GM19035 (cell line): ENCODE data around the gene SLC22A23.

Experiments used
- ATAC-seq: cut with Tn5 transposase; IDR thresholded peaks from one replicate; pipeline ENCODE4 v1.9.1; 2021; ENCODE audit not compliant: unreplicated experiment

The SLC22A23 gene

DNA sequence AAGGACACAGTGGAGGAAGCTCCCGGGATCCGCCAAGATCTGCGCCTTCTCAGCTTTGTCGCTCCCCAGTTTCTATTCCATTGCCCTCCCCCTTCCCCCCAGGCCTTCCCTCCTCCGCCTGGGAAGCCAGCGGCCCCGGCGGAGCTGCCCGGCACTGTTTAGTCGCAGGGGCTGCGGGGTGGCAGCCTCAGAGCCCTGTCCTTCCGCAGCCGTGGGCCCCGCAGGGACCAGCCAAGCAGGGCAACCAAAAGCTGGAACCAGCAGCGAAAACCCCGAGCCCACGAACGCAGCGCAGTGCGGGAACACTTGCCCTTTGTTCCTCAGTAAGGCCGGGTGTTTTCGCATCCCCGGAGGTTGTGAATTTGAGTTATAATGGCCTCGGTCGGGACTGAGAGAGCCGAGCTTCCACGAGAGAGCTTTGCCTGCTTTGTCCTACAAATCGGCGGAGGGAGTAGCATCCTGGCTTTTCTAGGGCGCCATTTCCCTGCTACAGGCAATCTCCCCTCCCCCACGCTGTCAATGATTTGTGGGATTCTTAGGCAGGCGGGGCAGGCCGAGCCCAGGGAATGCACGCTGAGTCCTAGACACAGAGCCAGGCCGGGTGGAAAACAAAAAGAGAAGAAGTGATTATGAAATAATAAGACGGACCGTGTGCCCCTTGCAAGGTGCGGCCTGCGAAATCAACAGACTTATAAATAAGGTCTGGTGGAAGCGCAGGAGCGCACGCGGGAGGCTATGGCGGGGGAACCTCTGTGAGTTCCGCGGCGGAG lies 225.4 kb downstream of the SLC22A23 start:
- ATAC-seq: no peak

DNA sequence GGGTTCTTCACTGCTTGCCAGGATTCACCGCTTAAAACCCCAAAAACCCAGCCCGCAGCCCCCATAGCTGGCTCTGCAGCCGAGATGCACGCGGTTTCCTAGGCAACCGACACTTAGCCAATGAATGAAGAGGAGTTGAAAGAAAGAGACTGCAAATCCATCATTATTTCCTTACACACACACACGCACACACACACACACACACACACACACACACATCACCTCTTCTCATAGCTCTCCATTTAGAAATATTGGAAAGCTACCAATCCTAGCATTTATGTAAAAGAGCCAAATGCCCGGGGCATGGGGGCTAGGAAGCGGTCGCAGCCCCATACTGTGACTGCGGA lies 226.0 kb downstream of the SLC22A23 start:
- ATAC-seq: no peak

DNA sequence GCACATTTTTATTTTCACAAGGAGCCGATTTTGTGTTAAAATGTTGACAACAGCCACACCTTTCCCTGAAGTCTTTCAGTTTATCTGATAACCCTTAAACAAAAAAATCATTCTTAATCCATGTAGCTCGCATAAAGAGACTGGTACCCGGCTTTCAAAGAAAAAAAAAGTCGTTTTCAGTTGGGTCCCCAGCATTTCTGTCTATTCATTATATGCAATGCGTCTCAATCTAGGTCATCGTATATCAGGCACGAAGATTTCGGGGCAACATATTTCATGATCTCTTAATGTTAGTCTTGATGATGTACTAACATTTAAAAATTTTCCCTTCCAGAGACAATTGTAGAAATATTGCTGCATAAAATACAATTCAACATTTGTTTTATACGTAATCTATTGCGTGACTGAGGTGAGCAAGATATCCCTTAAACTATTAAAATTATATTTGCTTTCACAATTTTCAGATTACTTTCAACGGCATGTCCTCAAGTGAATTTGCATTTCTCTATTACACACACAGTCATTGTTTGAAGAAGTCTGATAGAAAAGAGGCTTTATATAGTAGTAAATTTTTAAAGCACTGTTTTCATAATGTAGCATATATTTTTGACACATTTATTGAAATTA lies 226.5 kb downstream of the SLC22A23 start:
- no peak for ATAC-seq

DNA sequence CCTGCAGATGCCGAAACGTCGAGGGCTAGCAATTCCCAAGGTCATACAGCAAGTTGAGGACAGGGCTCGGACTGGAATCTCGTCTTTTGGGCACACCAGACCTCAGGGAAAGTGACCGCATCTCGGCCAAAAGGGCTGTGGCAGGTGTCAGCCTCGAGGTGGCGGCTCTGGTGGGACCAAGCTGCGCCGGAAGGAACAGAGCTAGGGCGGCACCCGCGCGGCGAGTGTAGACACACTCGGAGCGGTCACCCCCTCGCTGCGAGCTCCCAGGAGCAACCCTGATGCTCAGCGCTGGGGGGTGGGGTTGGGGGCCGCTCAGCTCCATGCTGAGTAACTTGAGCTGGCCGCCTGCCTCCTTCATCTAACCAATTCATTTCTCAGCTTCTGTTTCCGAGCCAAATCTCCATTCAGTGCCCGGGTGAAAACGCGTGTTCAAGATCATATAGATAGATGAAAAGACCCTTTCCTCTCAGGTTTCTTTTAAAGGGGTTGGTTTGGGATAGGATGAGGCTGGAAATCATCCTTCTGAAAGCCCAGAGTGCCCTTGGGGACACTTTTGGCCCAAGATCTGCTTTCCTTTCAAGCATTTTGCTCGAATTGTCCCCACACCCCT lies 227.2 kb downstream of the SLC22A23 start:
- no peak for ATAC-seq

DNA sequence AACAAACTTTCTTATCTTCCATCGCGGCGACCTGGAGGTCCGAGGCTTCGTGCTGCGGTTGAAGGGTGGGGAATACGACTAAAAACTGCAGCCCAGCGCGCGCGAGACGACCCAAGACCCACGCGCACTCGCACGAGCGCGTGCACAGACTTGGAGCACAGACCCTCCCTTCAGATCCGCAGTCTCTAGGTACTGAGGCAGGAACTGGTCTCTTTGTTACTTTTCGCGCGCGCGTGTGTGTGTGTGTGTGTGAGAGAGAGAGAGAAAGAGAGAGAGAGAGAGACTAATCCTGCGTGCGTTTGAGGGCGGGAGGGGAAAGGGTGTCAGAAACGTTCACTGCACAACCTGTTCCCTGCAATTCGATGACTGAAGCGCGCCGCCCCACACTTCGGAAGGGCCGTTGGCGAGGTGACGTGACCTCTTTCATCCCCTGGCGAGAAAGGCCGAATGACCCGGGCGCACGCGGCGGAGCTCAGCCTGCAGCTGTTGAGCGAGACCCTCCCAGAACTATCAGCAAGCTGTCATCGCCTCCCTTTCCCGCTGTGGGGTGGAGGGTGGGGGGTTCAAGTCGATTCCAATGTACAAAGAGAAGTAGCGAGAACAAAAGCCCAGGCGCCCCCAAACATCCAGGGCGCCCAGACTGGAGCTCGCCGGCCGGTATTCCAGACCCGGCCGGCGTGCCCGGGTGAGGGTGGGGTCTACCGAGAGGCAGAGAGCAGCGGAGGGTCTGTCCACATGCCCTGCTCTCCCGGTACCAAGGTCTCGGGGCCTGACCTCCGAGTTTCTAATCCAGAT lies 227.9 kb downstream of the SLC22A23 start:
- no peak for ATAC-seq

DNA sequence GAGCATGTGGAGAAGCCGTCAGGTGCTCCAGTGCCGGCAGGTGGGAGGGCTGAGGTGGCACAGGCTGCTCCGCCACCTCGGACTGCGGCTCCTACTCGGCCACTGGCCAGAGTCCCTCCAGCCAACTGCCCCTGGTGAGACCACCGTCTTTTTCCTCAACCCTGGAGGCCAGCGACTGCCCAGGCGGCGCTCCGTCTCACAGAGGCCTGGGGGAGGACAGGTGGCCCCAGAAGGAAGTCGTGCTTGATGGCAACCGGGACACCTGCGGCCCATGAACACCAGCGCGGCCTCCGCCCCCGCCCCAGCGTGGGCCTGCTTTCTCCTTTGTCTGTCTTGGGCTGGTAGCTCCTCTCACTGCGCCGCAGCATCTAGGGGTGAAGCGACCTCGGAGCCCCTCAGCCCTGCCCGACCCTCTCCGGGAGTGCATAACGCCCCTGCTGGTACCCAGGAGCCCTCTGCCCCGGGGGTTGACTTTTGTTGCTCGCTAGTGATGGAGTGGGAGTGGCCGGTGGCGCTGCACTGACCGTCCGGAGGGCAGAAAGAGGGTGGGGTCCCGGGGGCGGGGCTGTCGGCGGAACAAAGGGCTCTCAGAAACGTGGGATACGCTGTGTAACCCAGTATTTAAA lies 228.7 kb downstream of the SLC22A23 start:
- no peak for ATAC-seq

DNA sequence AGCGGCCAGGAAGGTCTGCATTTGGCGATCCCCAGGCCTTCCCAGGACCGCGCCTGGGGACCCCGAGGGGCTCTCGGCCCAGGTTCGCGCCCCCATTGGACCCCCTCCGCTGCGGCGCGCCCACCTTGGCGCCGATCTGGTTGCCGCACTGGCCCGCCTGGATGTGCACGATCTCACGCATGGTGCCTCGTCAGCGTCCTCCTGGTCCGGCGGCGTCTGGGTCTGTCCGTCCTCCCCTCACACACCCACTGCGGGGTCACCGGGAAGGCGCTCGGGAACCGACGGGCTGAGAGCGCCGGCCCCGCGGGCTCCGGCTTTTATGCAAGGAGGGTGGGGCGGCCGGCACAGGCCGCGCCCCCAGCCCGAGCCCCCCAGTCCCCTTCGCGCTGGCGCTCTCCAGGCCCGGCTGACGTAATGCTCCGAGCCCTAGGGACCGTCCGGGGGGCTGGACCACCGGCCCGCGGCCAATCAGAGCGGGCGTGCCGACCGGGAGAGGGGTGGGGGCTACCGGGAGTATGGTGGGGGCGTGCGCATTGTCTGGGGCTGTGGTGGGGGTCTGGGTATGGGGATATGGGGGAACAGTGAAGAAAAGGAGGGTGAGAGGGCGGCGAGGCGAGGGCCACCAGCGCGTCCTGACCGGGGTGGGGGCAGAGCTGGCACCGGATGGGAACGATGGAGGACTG lies 229.3 kb downstream of the SLC22A23 start, which contains the start of gene TUBB2B:
Gene TUBB2B, minus strand, starts transcription at position 291 of the 683 bp plus-strand sequence. Its CDS starts 110 bp downstream, at position 181.
- no peak for ATAC-seq

DNA sequence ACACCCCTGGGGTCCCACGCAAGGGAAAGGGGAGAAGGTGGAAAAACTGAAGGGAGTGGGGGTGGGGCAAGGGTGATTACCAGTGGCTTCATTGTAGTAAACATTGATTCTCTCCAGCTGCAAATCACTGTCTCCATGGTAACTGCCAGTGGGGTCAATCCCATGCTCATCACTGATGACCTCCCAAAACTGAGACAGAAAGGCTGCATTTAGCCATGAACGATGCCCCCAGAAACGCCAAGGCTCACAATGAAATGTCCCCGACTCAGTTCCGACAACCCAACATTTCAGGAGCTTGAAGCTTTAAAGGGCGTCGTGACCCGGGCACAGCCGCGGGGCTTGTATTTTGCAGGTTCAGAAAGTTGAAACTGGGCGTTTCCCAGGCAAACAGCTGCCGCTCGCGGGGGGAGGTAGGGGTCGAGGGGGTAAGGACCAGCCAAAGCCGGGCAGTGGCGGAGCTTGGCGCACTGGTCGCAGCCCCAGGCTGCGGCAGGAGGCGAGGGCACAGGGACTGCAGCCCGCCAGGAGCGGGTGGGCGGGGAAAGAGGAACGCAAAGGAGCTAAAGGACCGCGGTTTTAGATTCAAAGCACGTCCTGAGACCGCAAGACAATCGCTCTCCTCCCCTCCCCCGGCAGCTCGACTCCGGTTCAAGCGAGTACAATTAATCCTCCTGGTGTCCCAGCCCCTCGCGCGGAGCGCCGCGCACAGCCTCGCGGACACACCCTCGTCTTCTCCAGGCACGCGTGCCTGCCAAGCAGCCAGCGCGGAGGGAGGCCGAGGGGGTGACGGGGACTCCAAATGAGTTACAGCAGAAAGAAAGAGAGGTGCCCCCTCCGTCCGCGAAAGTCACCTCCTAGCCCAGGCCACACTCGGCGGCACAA lies 230.1 kb downstream of the SLC22A23 start:
- no peak for ATAC-seq

DNA sequence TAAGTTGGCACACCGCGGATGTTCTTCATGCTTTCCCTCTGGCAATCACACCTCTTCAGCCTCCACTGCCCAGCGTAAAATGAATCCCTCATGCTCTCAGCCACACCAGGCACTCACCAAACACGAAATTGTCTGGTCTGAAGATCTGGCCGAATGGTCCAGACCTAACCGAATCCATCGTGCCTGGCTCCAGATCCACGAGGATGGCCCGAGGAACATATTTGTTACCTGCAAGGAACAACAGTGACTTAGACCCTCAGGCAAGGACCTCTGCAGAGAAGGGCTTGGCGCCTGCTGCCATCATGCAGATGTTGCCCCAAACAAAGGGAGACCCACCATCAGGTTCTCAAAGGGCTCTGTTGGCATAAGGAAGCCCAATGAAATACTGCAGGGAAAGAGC lies 230.8 kb downstream of the SLC22A23 start:
- no peak for ATAC-seq

DNA sequence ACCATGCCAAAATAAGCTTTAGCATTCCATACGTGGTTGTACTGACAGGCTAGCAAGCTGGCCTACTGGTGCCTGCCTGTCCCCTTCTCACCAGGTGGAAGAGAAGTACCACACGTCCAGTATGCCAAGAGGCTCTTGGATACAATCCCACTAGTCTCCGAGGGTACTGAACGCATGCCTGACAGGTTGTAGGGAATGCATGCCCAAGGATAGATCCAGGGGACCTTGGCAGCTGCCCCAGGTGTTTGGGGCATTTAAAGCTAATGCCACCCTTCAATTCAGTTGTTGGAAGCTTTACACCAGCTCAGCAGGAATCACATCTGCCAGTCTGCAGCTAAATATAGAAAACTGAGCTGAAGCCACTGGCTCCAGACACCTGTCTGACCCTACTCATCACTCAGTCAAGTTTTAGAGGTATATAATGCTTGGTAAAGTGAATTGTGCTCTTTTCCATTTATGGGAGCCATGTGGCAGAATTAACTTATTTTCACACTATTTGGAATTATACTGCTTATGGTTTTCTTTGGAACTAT lies 234.3 kb downstream of the SLC22A23 start:
- ATAC-seq: no peak

DNA sequence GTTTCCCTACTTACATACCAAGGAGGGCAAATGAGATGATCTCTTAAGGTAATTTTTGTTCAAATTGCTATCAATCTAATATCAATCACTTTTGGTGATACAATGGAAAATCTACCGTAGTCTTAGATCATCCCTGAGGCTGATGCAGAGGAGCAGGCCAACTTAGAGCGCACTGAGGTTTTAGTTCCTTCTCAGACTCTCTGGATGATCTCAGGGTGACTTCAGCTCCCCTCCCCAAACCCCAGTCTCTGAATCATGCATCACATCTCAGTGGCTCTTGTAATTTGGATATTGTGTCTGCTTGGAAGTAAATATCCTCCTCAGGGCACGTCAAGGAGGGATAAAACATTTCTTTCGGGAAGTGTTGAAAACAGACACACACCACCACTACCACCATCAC lies 235.3 kb downstream of the SLC22A23 start:
- no peak for ATAC-seq

DNA sequence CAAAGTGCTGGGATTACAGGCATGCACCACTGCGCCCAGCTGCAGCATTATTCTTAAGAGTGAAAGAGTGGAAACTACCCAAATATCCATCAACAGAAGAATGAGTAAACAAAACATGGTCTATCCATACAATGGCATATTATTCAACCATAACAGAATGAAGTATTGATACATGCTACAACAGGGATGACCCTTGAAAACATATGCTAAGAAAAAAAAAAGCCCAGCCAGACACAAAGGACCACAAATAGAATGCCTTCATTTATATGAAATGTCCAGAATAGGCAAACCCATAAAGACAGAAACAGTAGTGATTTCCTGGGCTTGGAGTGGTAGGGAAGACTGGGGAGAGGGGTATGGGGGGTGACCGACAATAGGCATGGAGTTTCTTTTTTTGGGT lies 236.5 kb downstream of the SLC22A23 start:
- ATAC-seq: no peak
